GM18861 (cell line): Measurements from ENCODE around the gene RALY.

ENCODE experiments used
- ATAC-seq: cut with Tn5 transposase; IDR thresholded peaks from one replicate; pipeline ENCODE4 v1.9.1; 2021; ENCODE audit not compliant: unreplicated experiment

Gene RALY

GRCh38 chr20:33985830-33986229 lies 7.9 kb upstream of the RALY start:
- ATAC-seq: no peak

- ATAC-seq: no peak
These were observed 7.0 kb upstream of the RALY start for GRCh38 chr20:33986560-33987216.

- no peak for ATAC-seq
These were observed 3.6 kb upstream of the RALY start for GRCh38 chr20:33990075-33990474.

- ATAC-seq: no peak
These were observed 2.2 kb upstream of the RALY start for GRCh38 chr20:33991502-33991901.

- ATAC-seq: no peak
These were observed 1.4 kb upstream of the RALY start for GRCh38 chr20:33992145-33992922.

GRCh38 chr20:33992923-33993575 lies 662 bp upstream of the RALY start:
- ATAC-seq: peak; percentile 55

- peak; percentile 24 for ATAC-seq
These were observed 657 bp downstream of the RALY start for GRCh38 chr20:33994222-33994913.

GRCh38 chr20:33995053-33995831 lies 1.5 kb downstream of the RALY start:
- ATAC-seq: no peak

- ATAC-seq: no peak
These were observed 5.4 kb downstream of the RALY start for GRCh38 chr20:33999025-33999649.

GRCh38 chr20:34001378-34001777 lies 7.7 kb downstream of the RALY start:
- ATAC-seq: no peak

GRCh38 chr20:34004227-34004626 lies 10.5 kb downstream of the RALY start:
- ATAC-seq: no peak

GRCh38 chr20:34004790-34005457 lies 11.2 kb downstream of the RALY start:
- no peak for ATAC-seq

GRCh38 chr20:34006619-34007018 lies 12.9 kb downstream of the RALY start:
- no peak for ATAC-seq

GRCh38 chr20:34008477-34008876 lies 14.8 kb downstream of the RALY start:
- no peak for ATAC-seq

GRCh38 chr20:34010405-34010931 lies 16.8 kb downstream of the RALY start:
- no peak for ATAC-seq

GRCh38 chr20:34011275-34011674 lies 17.6 kb downstream of the RALY start:
- ATAC-seq: no peak

GRCh38 chr20:34012330-34012729 lies 18.6 kb downstream of the RALY start:
- ATAC-seq: no peak

GRCh38 chr20:34012735-34013134 lies 19.0 kb downstream of the RALY start:
- ATAC-seq: no peak

GRCh38 chr20:34013554-34013953 lies 19.8 kb downstream of the RALY start:
- ATAC-seq: no peak
